ENCODE results near the gene GEMIN4. TPM values are rescaled to one million over a fixed set of nuclear protein-coding genes. Genes with fewer than 3 reads are reported as not detected.

GEMIN4 gene
- 10.3 and 13.4 TPM in 2 replicates for total RNA-seq

DNA sequence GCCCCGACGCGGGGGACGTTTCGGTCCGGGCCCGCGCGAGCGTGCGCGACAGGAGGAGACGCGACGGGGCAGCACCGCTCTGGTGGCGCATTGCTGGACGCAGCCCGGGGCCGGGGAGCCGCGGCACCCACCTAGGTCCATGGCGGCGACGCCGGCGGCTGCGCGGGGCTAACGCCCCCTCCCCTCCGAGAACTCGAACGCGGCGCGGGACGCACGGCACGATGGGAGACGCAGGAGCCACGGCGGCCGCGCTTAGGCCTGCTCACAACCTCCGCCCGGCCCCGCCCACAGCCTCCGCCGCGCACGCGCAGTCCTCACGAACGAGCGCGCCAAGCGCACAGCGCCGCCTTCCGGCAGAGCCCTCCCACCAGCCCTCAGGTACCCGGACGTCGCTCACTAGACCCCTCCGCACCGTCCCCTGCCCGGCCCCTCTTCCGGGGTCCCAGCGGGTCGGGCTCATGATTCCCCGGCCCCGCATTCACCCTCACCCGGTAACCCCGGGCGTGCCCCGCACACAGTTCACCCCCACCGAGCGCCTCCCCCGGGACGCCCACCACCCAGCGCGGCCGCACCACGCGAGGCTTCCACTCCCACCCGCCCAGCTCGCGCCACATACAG is at the start of gene GEMIN4:
Gene GEMIN4 (minus strand): TSS at position 263 of the 618 bp plus-strand sequence. CDS start 122 bp downstream, at position 141.

DNA sequence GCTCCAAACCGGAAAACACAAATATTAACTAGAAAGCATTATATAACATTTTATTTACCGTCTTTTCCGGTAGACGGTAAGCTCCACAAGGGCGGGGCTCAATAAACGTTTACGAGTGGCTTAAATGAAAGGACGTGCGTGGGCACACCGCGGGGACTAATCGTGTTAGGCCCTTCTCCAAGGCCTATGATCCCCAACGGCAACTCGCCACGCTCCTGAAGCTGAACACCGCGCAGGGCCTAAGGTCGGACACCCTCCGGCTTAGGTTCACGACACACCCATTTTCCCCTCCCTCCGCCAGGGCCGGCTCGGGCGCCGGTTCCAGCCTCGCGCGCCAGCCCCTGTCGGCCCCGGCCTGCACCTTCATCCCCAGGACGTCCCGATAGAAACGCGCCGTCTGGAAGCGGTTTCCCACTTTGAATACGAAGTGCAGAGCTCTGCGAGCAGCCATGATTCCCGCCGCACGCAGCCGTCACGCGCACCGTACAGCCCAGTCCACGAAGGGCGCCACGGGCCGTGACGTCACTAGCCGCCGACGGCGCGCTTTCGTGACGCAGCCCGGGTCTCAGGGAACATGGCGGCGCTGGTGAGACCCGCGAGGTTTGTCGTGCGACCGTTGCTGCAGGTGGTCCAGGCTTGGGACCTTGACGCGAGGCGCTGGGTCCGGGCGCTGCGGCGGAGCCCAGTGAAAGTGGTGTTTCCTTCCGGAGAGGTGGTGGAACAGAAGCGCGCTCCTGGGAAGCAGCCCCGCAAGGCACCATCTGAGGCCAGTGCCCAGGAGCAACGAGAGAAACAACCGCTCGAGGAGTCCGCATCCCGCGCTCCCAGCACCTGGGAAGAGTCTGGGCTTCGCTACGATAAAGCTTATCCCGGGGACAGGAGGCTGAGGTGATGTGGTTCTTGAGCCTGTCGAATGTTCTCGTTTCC is 30.0 kb upstream of the GEMIN4 start, which contains the start of the genes GLOD4 and MRM3:
Gene GLOD4 (minus strand): TSS at position 476 of the 927 bp plus-strand sequence. CDS start 25 bp downstream, at position 451.
Gene MRM3 (plus strand): TSS at position 549 of the 927 bp plus-strand sequence. CDS start 26 bp downstream, at position 575.

DNA sequence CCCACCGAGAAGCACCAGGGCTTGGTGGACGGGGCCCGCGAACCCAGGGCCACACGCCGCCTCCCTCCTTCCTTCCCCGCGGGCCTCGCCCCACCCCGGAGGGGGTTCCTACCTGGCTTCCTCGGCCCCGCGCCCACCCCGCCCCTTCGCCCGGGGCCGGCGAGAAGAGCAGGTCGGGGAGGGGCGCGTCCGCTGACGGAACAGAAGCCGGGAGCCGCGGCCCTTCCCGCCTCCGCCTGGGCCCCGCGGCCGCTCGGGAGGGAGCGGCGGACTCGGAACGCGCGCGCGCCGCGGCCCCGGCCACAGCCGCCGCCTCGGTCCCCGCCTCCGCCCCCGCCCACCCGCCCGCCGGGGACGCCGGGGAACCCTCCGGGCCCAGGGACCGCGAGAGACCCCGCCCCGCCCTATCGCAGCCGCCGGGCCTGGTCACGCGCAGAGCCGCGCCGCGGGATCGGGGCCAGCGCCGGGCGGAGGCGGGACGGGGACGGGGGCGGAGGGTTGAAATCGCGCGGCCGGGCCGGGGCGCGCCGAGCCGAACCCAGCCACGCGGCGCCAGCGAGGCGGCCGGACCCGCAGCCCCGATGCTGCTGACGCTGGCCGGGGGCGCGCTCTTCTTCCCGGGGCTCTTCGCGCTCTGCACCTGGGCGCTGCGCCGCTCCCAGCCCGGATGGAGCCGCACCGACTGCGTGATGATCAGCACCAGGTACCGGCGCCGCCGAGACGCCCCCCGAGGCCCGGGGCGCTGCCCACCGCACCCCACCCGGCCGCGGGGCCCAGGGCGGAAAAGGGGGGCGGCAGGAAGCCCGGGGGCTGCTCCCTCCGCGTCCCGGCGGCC is 19.8 kb downstream of the GEMIN4 start, which contains the start of gene TLCD3A:
Gene TLCD3A (plus strand): TSS at position 530 of the 835 bp plus-strand sequence. CDS start 52 bp downstream, at position 582.

Other genes starting within 250 kb of the GEMIN4 start
- 22.3 and 27.8 TPM in 2 replicates for gene VPS53, start 37.4 kb downstream of the GEMIN4 start, total RNA-seq
- 13.8 and 29.4 TPM in 2 replicates for gene TLCD3A, start 19.7 kb downstream of the GEMIN4 start, total RNA-seq
- 45.2 and 75.0 TPM in 2 replicates for gene GLOD4, start 30.0 kb upstream of the GEMIN4 start, total RNA-seq
- gene MRM3, start 30.1 kb upstream of the GEMIN4 start, total RNA-seq = 23.1 and 27.0 TPM in 2 replicates
- gene NXN, start 227.5 kb upstream of the GEMIN4 start, total RNA-seq = 16.1 and 38.0 TPM in 2 replicates
- gene TIMM22, start 244.9 kb upstream of the GEMIN4 start, total RNA-seq = 15.2 and 18.9 TPM in 2 replicates